ENCODE results near the gene DHRS9. TPM values are rescaled to one million over a fixed set of nuclear protein-coding genes. Genes with fewer than 3 reads are reported as not detected.
"Not testable (repeated sequence)": the region's sequence is repeated elsewhere in the genome, so short reads cannot be mapped to it uniquely, and the experiment has no call there.

Gene DHRS9
- total and polyA plus RNA-seq, 7 donors, result 0.04 to 0.79 (median 0.27) TPM; not detected in 2

- Histone ChIP-seq H3K27ac (no peak overlapping the region), H3K4me3 (no peak overlapping the region), H3K4me1 (no peaks in the 10 kb centered on the region), H3K36me3 (ENCODE audit: insufficient read depth in 1 of 2, low read depth in 1 of 2) (no peaks in the 10 kb centered on the region), H3K27me3 (ENCODE audit: insufficient read depth in 3 of 3, low read length in 2 of 3) (no peaks in the 10 kb centered on the region), H3K9me3 (no peaks in the 10 kb centered on the region)
- TF ChIP-seq CTCF (IDR thresholded peaks at IDR 0.05), result peak; percentile 84
- 30 to 33% (median 31%) methylated on average over 9 of the region's 9 CpGs for whole genome bisulfite sequencing, 3 donors
- intact Hi-C loops (cut with DNase I), result loop anchor here (2.0 to 5.0 kb wide), 4 partner anchors 21 to 360 kb away; no protein-coding TSS in a partner anchor
- DNase-seq (no peak), ATAC-seq (peak in 2 of 4 donors; percentile 48)
Observed at GRCh38 chr2:169131587-169132512, 62.5 kb downstream of the DHRS9 start.

- H3K27ac ChIP-seq; H3K4me1 ChIP-seq; H3K9me3 ChIP-seq; H3K36me3 ChIP-seq (ENCODE audit: insufficient read depth in 1 of 2, low read depth in 1 of 2); ATAC-seq; DNase-seq; H3K4me3 ChIP-seq; H3K27me3 ChIP-seq (ENCODE audit: insufficient read depth in 3 of 3, low read length in 2 of 3): not testable (repeated sequence)
- intact Hi-C loops (cut with DNase I), result loop anchor here (5.0 kb wide), 2 partner anchors 172 to 362 kb away; no protein-coding TSS in a partner anchor
- WGBS, 3 donors, result 79 to 88% (median 87%) methylated on average over 6 of the region's 6 CpGs
Observed at GRCh38 chr2:169134272-169134671, 64.9 kb downstream of the DHRS9 start.

- H3K27ac ChIP-seq; intact Hi-C loops (cut with DNase I); ATAC-seq; H3K4me1 ChIP-seq; H3K36me3 ChIP-seq (ENCODE audit: insufficient read depth in 1 of 2, low read depth in 1 of 2); H3K9me3 ChIP-seq; H3K27me3 ChIP-seq (ENCODE audit: insufficient read depth in 3 of 3, low read length in 2 of 3); DNase-seq; H3K4me3 ChIP-seq: not testable (repeated sequence)
- WGBS, 3 donors, result 74 to 95% (median 90%) methylated on average over 4 to 5 of the region's 5 CpGs
Observed at GRCh38 chr2:169136428-169136827, 67.1 kb downstream of the DHRS9 start.

GRCh38 chr2:169136885-169137534 is 67.6 kb downstream of the DHRS9 start:
- no peak for TF ChIP-seq CTCF (IDR thresholded peaks at IDR 0.05)
- Histone ChIP-seq H3K36me3 (ENCODE audit: insufficient read depth in 1 of 2, low read depth in 1 of 2) (no peaks in the 10 kb centered on the region), H3K27ac (no peak overlapping the region), H3K4me1 (no peaks in the 10 kb centered on the region), H3K4me3 (no peak overlapping the region), H3K9me3 (no peaks in the 10 kb centered on the region), H3K27me3 (ENCODE audit: insufficient read depth in 3 of 3, low read length in 2 of 3) (no peaks in the 10 kb centered on the region)
- WGBS, 3 donors, result 71 to 80% (median 78%) methylated on average over 3 of the region's 3 CpGs
- intact Hi-C loops (cut with DNase I), result no loop called here
- no peak for ATAC-seq
- DNase-seq, result no peak

- 61 to 67% (median 62%) methylated on average over 2 of the region's 2 CpGs for WGBS, 3 donors
- no peaks in the 10 kb centered on the region for H3K9me3 ChIP-seq
- TF ChIP-seq CTCF (IDR thresholded peaks at IDR 0.05), result no peak
- H3K4me1 ChIP-seq, result no peaks in the 10 kb centered on the region
- no peak overlapping the region for H3K27ac ChIP-seq
- no peak for DNase-seq
- no peaks in the 10 kb centered on the region for H3K36me3 ChIP-seq (ENCODE audit: insufficient read depth in 1 of 2, low read depth in 1 of 2)
- H3K4me3 ChIP-seq, result no peak overlapping the region
- no peaks in the 10 kb centered on the region for H3K27me3 ChIP-seq (ENCODE audit: insufficient read depth in 3 of 3, low read length in 2 of 3)
- intact Hi-C loops (cut with DNase I), result no loop called here
- ATAC-seq, result no peak
Observed at GRCh38 chr2:169137924-169138323, 68.6 kb downstream of the DHRS9 start.
